Gastroesophageal sphincter (tissue), 3 donors: ENCODE measurements around the gene MAP4K4.

Source experiments
- EP300 ChIP-seq: sonication (generic); formaldehyde crosslinking; IDR thresholded peaks from one replicate; pipeline ENCODE4 v1.6.1; 2017; ENCODE audit warnings: antibody characterized with exemption, mild to moderate bottlenecking
- POLR2A ChIP-seq, 2 donors: fragments of 450-650 bp; IDR thresholded peaks; one replicate each; pipeline ENCODE4 v1.6.1; 2017; ENCODE audit warnings: antibody characterized with exemption in 2 of 2, mild to moderate bottlenecking in 2 of 2, moderate library complexity in 1 of 2
- POLR2AphosphoS5 ChIP-seq: sonication (generic); formaldehyde crosslinking; IDR thresholded peaks from one replicate; pipeline ENCODE4 v1.6.1; 2017; ENCODE audit warnings: antibody characterized with exemption
- TF ChIP-seq, protein P1 (sequence below), 4 experiments: fragments of 200-600 bp in 2 of 4; fragments of 450-650 bp in 2 of 4; sonication (generic) in 1 of 4; IDR thresholded peaks; one replicate each; pipeline ENCODE4 v1.5.1; 2017 to 2019; ENCODE audit warnings: antibody characterized with exemption in 4 of 4, mild to moderate bottlenecking in 2 of 4, moderate library complexity in 2 of 4

GRCh38 chr2:101870444-101870843 is 172.9 kb downstream of the MAP4K4 start:
- TF ChIP-seq, protein P1, sequence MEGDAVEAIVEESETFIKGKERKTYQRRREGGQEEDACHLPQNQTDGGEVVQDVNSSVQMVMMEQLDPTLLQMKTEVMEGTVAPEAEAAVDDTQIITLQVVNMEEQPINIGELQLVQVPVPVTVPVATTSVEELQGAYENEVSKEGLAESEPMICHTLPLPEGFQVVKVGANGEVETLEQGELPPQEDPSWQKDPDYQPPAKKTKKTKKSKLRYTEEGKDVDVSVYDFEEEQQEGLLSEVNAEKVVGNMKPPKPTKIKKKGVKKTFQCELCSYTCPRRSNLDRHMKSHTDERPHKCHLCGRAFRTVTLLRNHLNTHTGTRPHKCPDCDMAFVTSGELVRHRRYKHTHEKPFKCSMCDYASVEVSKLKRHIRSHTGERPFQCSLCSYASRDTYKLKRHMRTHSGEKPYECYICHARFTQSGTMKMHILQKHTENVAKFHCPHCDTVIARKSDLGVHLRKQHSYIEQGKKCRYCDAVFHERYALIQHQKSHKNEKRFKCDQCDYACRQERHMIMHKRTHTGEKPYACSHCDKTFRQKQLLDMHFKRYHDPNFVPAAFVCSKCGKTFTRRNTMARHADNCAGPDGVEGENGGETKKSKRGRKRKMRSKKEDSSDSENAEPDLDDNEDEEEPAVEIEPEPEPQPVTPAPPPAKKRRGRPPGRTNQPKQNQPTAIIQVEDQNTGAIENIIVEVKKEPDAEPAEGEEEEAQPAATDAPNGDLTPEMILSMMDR (IDR thresholded peaks at IDR 0.05): no peak
- TF ChIP-seq POLR2AphosphoS5: no peak
- TF ChIP-seq POLR2A (IDR thresholded peaks at IDR 0.05): no peak
- no peak for TF ChIP-seq EP300
